Brain microvascular endothelial cell (primary cell): ENCODE data around the gene KMT2C.

ENCODE experiments used
- DNase-seq: peaks from one replicate; pipeline ENCODE4 v3.0.0-alpha.2; 2020
- H3K27ac ChIP-seq: fragments of 250-450 bp; sonication (Bioruptor Pico); 2 replicates; pipeline ENCODE4 v1.5.1; 2020; ENCODE audit warnings: mild to moderate bottlenecking, moderate library complexity
- H3K27me3 ChIP-seq: fragments of 250-450 bp; sonication (Bioruptor Pico); replicated peaks from 2 replicates; pipeline ENCODE4 v1.5.1; 2020; ENCODE audit warnings: mild to moderate bottlenecking
- H3K36me3 ChIP-seq: fragments of 250-450 bp; sonication (Bioruptor Pico); replicated peaks from 2 replicates; pipeline ENCODE4 v1.5.1; 2020; ENCODE audit warnings: mild to moderate bottlenecking
- H3K4me3 ChIP-seq: 2 replicates; pipeline ENCODE4 v1.5.1; 2011; ENCODE audit warnings: low read depth, mild to moderate bottlenecking, control low read depth, low read length, moderate library complexity
- in situ Hi-C: cut with HindIII; loops from 2 replicates; pipeline ENCODE4 v1.10.0; 2017; ENCODE audit warnings: low sequenced_read_pairs, low pct_ligation_motif_present
- TF ChIP-seq, protein P1 (sequence below): IDR thresholded peaks from 2 replicates; pipeline ENCODE4 v1.5.1; 2011; ENCODE audit warnings: low read depth, mild to moderate bottlenecking, moderate library complexity, low read length, control low read depth, inconsistent platforms; ENCODE audit errors: missing control alignments

KMT2C gene

DNA sequence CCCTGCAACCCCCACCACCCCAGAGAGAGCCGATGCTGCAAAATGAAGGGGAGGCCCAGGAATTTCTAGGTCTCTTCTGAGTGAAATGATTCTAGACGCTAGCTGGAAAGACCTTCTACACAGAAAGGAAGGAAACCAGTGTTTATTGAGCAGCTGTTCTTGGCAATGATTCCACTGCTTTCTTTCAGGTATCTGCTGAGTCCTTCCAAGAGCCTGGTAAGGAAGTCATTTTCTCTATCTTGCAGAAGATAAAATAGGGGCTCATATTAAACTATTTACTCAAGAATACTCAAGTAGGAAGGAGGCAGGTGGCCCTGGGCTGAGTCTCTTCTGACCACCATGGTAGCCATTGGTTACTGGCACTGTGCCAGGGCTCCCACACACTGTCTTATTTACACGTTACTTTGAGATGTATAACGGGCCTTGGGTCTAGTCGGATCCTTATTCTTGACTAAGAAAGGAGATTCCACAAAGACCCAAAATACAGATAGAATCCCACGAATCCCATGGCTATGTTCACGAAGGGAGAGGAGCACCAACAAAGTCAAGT lies 298.3 kb downstream of the KMT2C start:
- TF ChIP-seq, protein P1, sequence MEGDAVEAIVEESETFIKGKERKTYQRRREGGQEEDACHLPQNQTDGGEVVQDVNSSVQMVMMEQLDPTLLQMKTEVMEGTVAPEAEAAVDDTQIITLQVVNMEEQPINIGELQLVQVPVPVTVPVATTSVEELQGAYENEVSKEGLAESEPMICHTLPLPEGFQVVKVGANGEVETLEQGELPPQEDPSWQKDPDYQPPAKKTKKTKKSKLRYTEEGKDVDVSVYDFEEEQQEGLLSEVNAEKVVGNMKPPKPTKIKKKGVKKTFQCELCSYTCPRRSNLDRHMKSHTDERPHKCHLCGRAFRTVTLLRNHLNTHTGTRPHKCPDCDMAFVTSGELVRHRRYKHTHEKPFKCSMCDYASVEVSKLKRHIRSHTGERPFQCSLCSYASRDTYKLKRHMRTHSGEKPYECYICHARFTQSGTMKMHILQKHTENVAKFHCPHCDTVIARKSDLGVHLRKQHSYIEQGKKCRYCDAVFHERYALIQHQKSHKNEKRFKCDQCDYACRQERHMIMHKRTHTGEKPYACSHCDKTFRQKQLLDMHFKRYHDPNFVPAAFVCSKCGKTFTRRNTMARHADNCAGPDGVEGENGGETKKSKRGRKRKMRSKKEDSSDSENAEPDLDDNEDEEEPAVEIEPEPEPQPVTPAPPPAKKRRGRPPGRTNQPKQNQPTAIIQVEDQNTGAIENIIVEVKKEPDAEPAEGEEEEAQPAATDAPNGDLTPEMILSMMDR, result no peak
- in situ Hi-C loops, result no loop called here
- H3K27ac ChIP-seq, result no peak overlapping the region
- no peak overlapping the region for H3K4me3 ChIP-seq
- peaks cover 30% of the 10 kb centered on the region for H3K36me3 ChIP-seq
- H3K27me3 ChIP-seq, result no peaks in the 10 kb centered on the region
- no peak for DNase-seq

DNA sequence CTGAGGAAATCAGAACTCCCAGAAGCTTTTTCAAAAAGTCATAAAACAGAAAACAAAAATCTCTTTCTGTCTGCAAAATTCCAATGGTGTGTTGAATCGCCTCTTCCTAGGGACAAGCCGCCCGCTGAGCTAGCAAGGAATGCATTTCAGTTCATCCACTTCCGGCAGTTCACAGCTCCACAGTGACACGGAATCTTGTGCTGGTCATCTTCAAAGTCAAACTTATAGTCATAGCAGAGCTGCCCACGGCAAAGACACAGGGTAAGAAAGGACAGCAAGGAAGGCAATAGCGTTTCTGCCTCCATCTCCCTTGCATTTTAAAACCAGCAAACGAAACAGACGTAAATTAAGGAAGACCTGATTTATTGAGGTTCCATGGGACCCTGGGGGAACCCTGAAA lies 299.1 kb downstream of the KMT2C start:
- Histone ChIP-seq H3K36me3 (peaks cover 32% of the 10 kb centered on the region), H3K27ac (peak overlapping the region; percentile 44), H3K4me3 (no peak overlapping the region), H3K27me3 (no peaks in the 10 kb centered on the region)
- TF ChIP-seq, protein P1, result no peak
- peak; percentile 74 for DNase-seq
- in situ Hi-C loops, result no loop called here

DNA sequence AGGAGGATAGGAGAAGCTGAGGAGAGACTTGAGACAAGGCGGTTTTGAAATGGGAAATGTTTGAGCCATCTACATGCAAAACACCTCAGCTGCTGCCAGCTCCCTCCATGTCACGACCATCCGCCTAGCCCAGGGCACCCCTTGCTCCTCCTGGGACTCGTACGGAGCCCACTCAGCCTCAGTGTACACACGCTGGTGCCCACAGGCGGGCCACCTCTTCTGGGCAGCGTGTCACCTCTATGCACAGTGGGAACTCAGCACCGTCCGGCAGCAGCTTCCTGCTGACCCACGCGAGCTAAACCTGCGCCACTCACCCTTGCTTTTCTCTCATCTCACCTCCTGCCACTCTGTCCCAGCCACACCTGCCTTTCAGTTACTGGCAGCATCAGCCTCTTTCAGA lies 302.0 kb downstream of the KMT2C start:
- no peak for DNase-seq
- Histone ChIP-seq H3K27ac (no peak overlapping the region), H3K4me3 (no peak overlapping the region), H3K27me3 (no peaks in the 10 kb centered on the region), H3K36me3 (peaks cover 34% of the 10 kb centered on the region)
- in situ Hi-C loops, result no loop called here
- TF ChIP-seq, protein P1, result no peak

DNA sequence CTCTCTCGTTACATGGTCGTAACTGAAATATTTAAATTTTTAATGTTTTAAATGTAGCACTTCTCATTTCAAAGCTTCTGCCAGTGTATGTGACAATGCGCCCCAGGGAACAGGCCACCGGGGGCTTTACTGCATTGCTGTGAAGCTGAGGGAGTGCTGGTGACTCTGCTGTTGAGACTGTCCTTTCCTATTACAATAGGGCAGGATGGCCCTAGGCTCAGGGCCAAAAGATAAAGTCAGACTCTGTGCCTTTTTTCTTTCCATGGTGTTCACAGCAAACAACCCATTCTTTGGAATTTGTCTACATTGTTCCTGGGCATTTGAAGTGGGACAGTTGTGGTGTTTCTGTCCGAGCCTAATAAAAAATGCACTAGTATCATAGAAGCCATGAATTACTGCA lies 303.0 kb downstream of the KMT2C start:
- H3K36me3 ChIP-seq, result peaks cover 31% of the 10 kb centered on the region
- in situ Hi-C loops, result no loop called here
- TF ChIP-seq, protein P1, result no peak
- H3K27ac ChIP-seq, result no peak overlapping the region
- no peaks in the 10 kb centered on the region for H3K27me3 ChIP-seq
- H3K4me3 ChIP-seq, result no peak overlapping the region
- no peak for DNase-seq

DNA sequence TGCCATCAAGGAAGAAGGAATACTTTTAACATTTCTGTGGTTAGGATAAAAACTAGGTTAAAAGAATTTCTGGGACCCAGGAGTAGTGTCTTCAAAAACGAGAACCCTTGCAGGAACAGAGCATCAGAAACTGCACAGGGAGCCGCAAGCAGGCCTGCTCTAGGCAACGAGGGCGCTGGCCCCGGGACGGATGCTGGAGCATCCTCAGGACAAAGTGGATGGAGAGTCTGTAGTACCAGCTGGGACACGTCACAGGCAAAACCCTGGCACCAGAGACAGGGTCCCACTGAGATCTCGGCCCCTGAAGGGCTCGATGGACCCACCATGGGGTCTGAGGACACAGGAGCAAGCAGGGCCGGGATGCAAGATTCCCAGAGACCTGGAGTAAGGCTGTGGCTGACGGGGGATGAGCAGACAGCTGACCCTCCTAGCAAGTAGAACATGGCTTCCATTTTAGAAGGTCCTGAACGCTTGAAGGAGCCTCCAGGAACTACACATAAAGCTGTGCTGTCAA lies 303.8 kb downstream of the KMT2C start:
- no peak overlapping the region for H3K4me3 ChIP-seq
- in situ Hi-C loops, result no loop called here
- no peaks in the 10 kb centered on the region for H3K27me3 ChIP-seq
- DNase-seq, result no peak
- no peak overlapping the region for H3K27ac ChIP-seq
- peaks cover 30% of the 10 kb centered on the region for H3K36me3 ChIP-seq
- TF ChIP-seq, protein P1, result no peak
